H9 (cell line): ENCODE data around the gene PSMD8. TPM values are rescaled to one million over a fixed set of nuclear protein-coding genes. Genes with fewer than 3 reads are reported as not detected.

Experiments
- DNase-seq: peaks from one replicate; pipeline ENCODE4 v3.0.0-alpha.2; 2017
- H2AFZ ChIP-seq: one replicate; pipeline ENCODE4 v1.6.1; 2013; ENCODE audit warnings: mild to moderate bottlenecking, low read length, control low read depth, moderate library complexity
- H2AK5ac ChIP-seq: 2 replicates; pipeline ENCODE4 v1.6.1; 2013; ENCODE audit warnings: low read length, control low read depth, mixed read lengths; ENCODE audit not compliant: insufficient read length
- H2BK120ac ChIP-seq: one replicate; pipeline ENCODE4 v1.6.1; 2013; ENCODE audit warnings: low read depth, mild to moderate bottlenecking, low read length, control low read depth, inconsistent platforms; ENCODE audit not compliant: poor library complexity, severe bottlenecking
- H2BK12ac ChIP-seq: 2 replicates; pipeline ENCODE4 v1.6.1; 2013; ENCODE audit warnings: low read length, control low read depth, mixed read lengths, low read depth; ENCODE audit not compliant: insufficient read length
- H2BK15ac ChIP-seq: 2 replicates; pipeline ENCODE4 v1.6.1; 2013; ENCODE audit warnings: low read depth, low read length, control low read depth
- H2BK20ac ChIP-seq: one replicate; pipeline ENCODE4 v1.6.1; 2013; ENCODE audit warnings: low read depth, mild to moderate bottlenecking, low read length, control low read depth, inconsistent platforms; ENCODE audit not compliant: poor library complexity, severe bottlenecking
- H2BK5ac ChIP-seq: 2 replicates; pipeline ENCODE4 v1.6.1; 2013; ENCODE audit warnings: low read length, control low read depth, mixed read lengths; ENCODE audit not compliant: insufficient read length
- H3K14ac ChIP-seq: 2 replicates; pipeline ENCODE4 v1.6.1; 2013; ENCODE audit warnings: low read length, control low read depth; ENCODE audit not compliant: insufficient read depth
- H3K18ac ChIP-seq: 2 replicates; pipeline ENCODE4 v1.6.1; 2013; ENCODE audit warnings: low read depth, mild to moderate bottlenecking, mixed read lengths, low read length, control low read depth; ENCODE audit not compliant: insufficient read length
- H3K23ac ChIP-seq: 2 replicates; pipeline ENCODE4 v1.6.1; 2013; ENCODE audit warnings: low read length, control low read depth, mixed read lengths, low read depth; ENCODE audit not compliant: insufficient read length
- H3K23me2 ChIP-seq: 2 replicates; pipeline ENCODE4 v1.6.1; 2013; ENCODE audit warnings: low read depth, mild to moderate bottlenecking, mixed read lengths, low read length, control low read depth; ENCODE audit not compliant: insufficient read length, poor library complexity, severe bottlenecking
- H3K27ac ChIP-seq: 2 replicates; pipeline ENCODE4 v1.5.1; 2013; ENCODE audit warnings: low read length, control low read depth, mixed read lengths, low read depth; ENCODE audit not compliant: insufficient read length
- H3K27me3 ChIP-seq: 2 replicates; pipeline ENCODE4 v1.6.1; 2013; ENCODE audit warnings: low read length, control low read depth, inconsistent platforms; ENCODE audit not compliant: insufficient read depth
- H3K4ac ChIP-seq: 2 replicates; pipeline ENCODE4 v1.6.1; 2013; ENCODE audit warnings: low read depth, mild to moderate bottlenecking, control low read depth, inconsistent platforms, low read length, moderate library complexity
- H3K4me1 ChIP-seq: 2 replicates; pipeline ENCODE4 v1.6.1; 2013; ENCODE audit warnings: low read length, control low read depth, inconsistent platforms; ENCODE audit not compliant: insufficient read depth
- H3K4me2 ChIP-seq: 2 replicates; pipeline ENCODE4 v1.6.1; 2013; ENCODE audit warnings: low read length, control low read depth, mixed read lengths; ENCODE audit not compliant: insufficient read length, insufficient read depth
- H3K56ac ChIP-seq: 2 replicates; pipeline ENCODE4 v1.6.1; 2013; ENCODE audit warnings: low read depth, mild to moderate bottlenecking, mixed read lengths, low read length, control low read depth; ENCODE audit not compliant: insufficient read length
- H3K79me1 ChIP-seq: 2 replicates; pipeline ENCODE4 v1.6.1; 2013; ENCODE audit warnings: low read depth, mild to moderate bottlenecking, moderate library complexity, low read length, control low read depth, inconsistent platforms; ENCODE audit not compliant: insufficient read depth, poor library complexity, severe bottlenecking
- H3K79me2 ChIP-seq: 2 replicates; pipeline ENCODE4 v1.6.1; 2013; ENCODE audit warnings: low read length, control low read depth, inconsistent platforms; ENCODE audit not compliant: insufficient read depth
- H3K9ac ChIP-seq: 2 replicates; pipeline ENCODE4 v1.6.1; 2013; ENCODE audit warnings: low read length, control low read depth, mixed read lengths; ENCODE audit not compliant: insufficient read length; ENCODE audit errors: extremely low read depth
- H3K9me3 ChIP-seq: one replicate; pipeline ENCODE4 v1.6.1; 2013; ENCODE audit warnings: low read depth, low read length, inconsistent platforms; ENCODE audit not compliant: control insufficient read depth
- H3T11ph ChIP-seq: one replicate; pipeline ENCODE4 v1.6.1; 2013; ENCODE audit warnings: mild to moderate bottlenecking, low read length, control low read depth, inconsistent platforms
- H4K20me1 ChIP-seq: one replicate; pipeline ENCODE4 v1.6.1; 2013; ENCODE audit not compliant: control insufficient read depth, insufficient read length, insufficient read depth
- H4K5ac ChIP-seq: 2 replicates; pipeline ENCODE4 v1.6.1; 2013; ENCODE audit warnings: low read depth, mild to moderate bottlenecking, mixed read lengths, low read length, control low read depth; ENCODE audit not compliant: insufficient read length
- H4K8ac ChIP-seq: replicated peaks from 2 replicates; pipeline ENCODE4 v1.6.1; 2013; ENCODE audit warnings: low read length, control low read depth, mixed read lengths, low read depth; ENCODE audit not compliant: insufficient read length
- H4K91ac ChIP-seq: 2 replicates; pipeline ENCODE4 v1.6.1; 2013; ENCODE audit warnings: low read depth, mild to moderate bottlenecking, moderate library complexity, mixed read lengths, low read length, control low read depth; ENCODE audit not compliant: insufficient read length
- H3K27ac Mint-ChIP-seq, 3 experiments: 2 replicates in 2 of 3; 3 replicates in 1 of 3; pipeline ENCODE4 v1.8.0; 2020 to 2021; ENCODE audit warnings: mixed read lengths in 3 of 3, mild to moderate bottlenecking in 1 of 3, moderate library complexity in 1 of 3
- H3K27me3 Mint-ChIP-seq: 2 replicates; pipeline ENCODE4 v1.8.0; 2021; ENCODE audit warnings: low read depth, mild to moderate bottlenecking, moderate library complexity, mixed read lengths
- H3K36me3 Mint-ChIP-seq, 3 experiments: 2 replicates in 2 of 3; 3 replicates in 1 of 3; pipeline ENCODE4 v1.8.0; 2020 to 2021; ENCODE audit warnings: low read depth in 3 of 3, mixed read lengths in 3 of 3; ENCODE audit not compliant: insufficient read depth in 1 of 3
- H3K4me1 Mint-ChIP-seq, 2 experiments: 2 replicates each; pipeline ENCODE4 v1.8.0; 2020; ENCODE audit warnings: mixed read lengths in 2 of 2
- H3K4me3 Mint-ChIP-seq, 2 experiments: 2 replicates in 1 of 2; 3 replicates in 1 of 2; pipeline ENCODE4 v1.8.0; 2020 to 2021; ENCODE audit warnings: mild to moderate bottlenecking in 2 of 2, mixed read lengths in 2 of 2, moderate library complexity in 1 of 2
- H3K9me3 Mint-ChIP-seq, 2 experiments: 2 replicates in 1 of 2; 3 replicates in 1 of 2; pipeline ENCODE4 v1.8.0; 2020; ENCODE audit warnings: mild to moderate bottlenecking in 2 of 2, mixed read lengths in 2 of 2, moderate library complexity in 1 of 2
- WGBS: extraction: QIAGEN DNeasy Blood & Tissue Kit; methylation state at CpG from one replicate; pipeline ENCODE4 v1.1.7; 2013; ENCODE audit warnings: missing lambda C conversion rate, low lambda C conversion rate, mixed read lengths; ENCODE audit not compliant: insufficient read length; ENCODE audit errors: extremely low coverage; 5-methylcytosine and 5-hydroxymethylcytosine counted together
- total RNA-seq: library from RNA; stranded (reverse); gene quantifications from 2 replicates; pipeline ENCODE4 v1.2.1, GENCODE V29; 2021
- TF ChIP-seq, protein P1 (sequence below): fragments of 200-600 bp; sonication (generic); conservative IDR thresholded peaks from 3 replicates; pipeline ENCODE4 v1.8.0; 2021; ENCODE audit warnings: antibody characterized with exemption, mild to moderate bottlenecking

The PSMD8 gene
- total RNA-seq, 1 experiment from 2014 or later = 189 TPM

GRCh38 chr19:38381138-38381537 is 6.8 kb downstream of the PSMD8 start:
- Mint-ChIP-seq H3K36me3 (peaks cover 23 to 63% (median 50%) of the 10 kb centered on the region in 3 experiments; a peak in 6 of 7 replicates), H3K27me3 (no peaks in the 10 kb centered on the region), H3K4me1 (peaks cover 10 to 17% of the 10 kb centered on the region in 2 experiments), H3K27ac (no peak overlapping the region), H3K9me3 (no peaks in the 10 kb centered on the region), H3K4me3 (no peak overlapping the region)
- no peak overlapping the region for H4K91ac ChIP-seq
- H3K9me3 ChIP-seq = no peaks in the 10 kb centered on the region
- no CpG with 5 or more reads among the region's 9 CpGs for WGBS
- H3K23ac ChIP-seq = no peak overlapping the region
- H2AFZ ChIP-seq = no peak overlapping the region
- no peak overlapping the region for H3K14ac ChIP-seq
- no peaks in the 10 kb centered on the region for H3K27me3 ChIP-seq
- no peak overlapping the region for H3K4ac ChIP-seq
- H3T11ph ChIP-seq = no peak overlapping the region
- no peak overlapping the region for H3K9ac ChIP-seq
- no peak overlapping the region for H3K4me2 ChIP-seq
- no peak for DNase-seq
- no peak overlapping the region for H2BK120ac ChIP-seq
- TF ChIP-seq, protein P1, sequence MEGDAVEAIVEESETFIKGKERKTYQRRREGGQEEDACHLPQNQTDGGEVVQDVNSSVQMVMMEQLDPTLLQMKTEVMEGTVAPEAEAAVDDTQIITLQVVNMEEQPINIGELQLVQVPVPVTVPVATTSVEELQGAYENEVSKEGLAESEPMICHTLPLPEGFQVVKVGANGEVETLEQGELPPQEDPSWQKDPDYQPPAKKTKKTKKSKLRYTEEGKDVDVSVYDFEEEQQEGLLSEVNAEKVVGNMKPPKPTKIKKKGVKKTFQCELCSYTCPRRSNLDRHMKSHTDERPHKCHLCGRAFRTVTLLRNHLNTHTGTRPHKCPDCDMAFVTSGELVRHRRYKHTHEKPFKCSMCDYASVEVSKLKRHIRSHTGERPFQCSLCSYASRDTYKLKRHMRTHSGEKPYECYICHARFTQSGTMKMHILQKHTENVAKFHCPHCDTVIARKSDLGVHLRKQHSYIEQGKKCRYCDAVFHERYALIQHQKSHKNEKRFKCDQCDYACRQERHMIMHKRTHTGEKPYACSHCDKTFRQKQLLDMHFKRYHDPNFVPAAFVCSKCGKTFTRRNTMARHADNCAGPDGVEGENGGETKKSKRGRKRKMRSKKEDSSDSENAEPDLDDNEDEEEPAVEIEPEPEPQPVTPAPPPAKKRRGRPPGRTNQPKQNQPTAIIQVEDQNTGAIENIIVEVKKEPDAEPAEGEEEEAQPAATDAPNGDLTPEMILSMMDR = no peak
- no peak overlapping the region for H3K56ac ChIP-seq
- H3K27ac ChIP-seq = no peak overlapping the region
- no peaks in the 10 kb centered on the region for H3K4me1 ChIP-seq
- H2BK20ac ChIP-seq = no peak overlapping the region
- no peak overlapping the region for H2AK5ac ChIP-seq
- peaks cover 7% of the 10 kb centered on the region; the same call in 1 of the 2 replicates for H3K79me2 ChIP-seq
- no peak overlapping the region for H4K8ac ChIP-seq
- no peak overlapping the region for H2BK5ac ChIP-seq
- peaks cover 3% of the 10 kb centered on the region for H4K20me1 ChIP-seq
- peaks cover 6% of the 10 kb centered on the region for H3K79me1 ChIP-seq
- H2BK12ac ChIP-seq = no peak overlapping the region
- no peak overlapping the region for H2BK15ac ChIP-seq
- H3K23me2 ChIP-seq = peaks cover 2% of the 10 kb centered on the region
- no peak overlapping the region for H4K5ac ChIP-seq
- H3K18ac ChIP-seq = no peak overlapping the region
